CD4-positive, alpha-beta T cell (primary cell): Measurements from ENCODE around the gene NLGN1. TPM values are rescaled to one million over a fixed set of nuclear protein-coding genes. Genes with fewer than 3 reads are reported as not detected.

Experiments
- ATAC-seq: fragments of 200-7000 bp; cut with Tn5 transposase; one replicate; pipeline ENCODE4 v1.10.0; 2022; ENCODE audit warnings: mild to moderate bottlenecking; ENCODE audit not compliant: poor library complexity
- CTCF ChIA-PET: fragments of 350-600 bp; sonication (Branson Sonifier 250); formaldehyde crosslinking; loops from one replicate; lab custom pipeline; 2021; ENCODE audit warnings: antibody characterized with exemption, inconsistent platforms; lab: Charles Lee
- POLR2A ChIA-PET: fragments of 350-600 bp; sonication (Branson Sonifier 250); formaldehyde crosslinking; loops from one replicate; lab custom pipeline; 2021; ENCODE audit warnings: antibody characterized with exemption, inconsistent platforms; lab: Charles Lee
- DNase-seq, 14 experiments: peaks; one replicate each; pipeline ENCODE4 v3.0.0-alpha.2; 2013 to 2020; ENCODE audit warnings: mixed read lengths in 2 of 14
- H3K27ac ChIP-seq, 2 donors: one replicate each; pipeline versions ENCODE4 v1.5.1 to v1.7.0; 2013; ENCODE audit warnings: low read length in 2 of 2, low read depth in 1 of 2, mild to moderate bottlenecking in 1 of 2
- H3K27me3 ChIP-seq, 2 experiments: 1 replicate in 1 of 2; 2 replicates in 1 of 2; pipeline versions ENCODE4 v1.6.1 to v1.7.0; 2013; ENCODE audit warnings: low read length in 2 of 2, control low read depth in 1 of 2, mild to moderate bottlenecking in 1 of 2, moderate library complexity in 1 of 2; ENCODE audit not compliant: insufficient read depth in 2 of 2, control insufficient read depth in 1 of 2
- H3K36me3 ChIP-seq: one replicate; pipeline ENCODE4 v1.6.1; 2013; ENCODE audit warnings: low read length, control low read depth; ENCODE audit not compliant: insufficient read depth
- H3K4me1 ChIP-seq: one replicate; pipeline ENCODE4 v1.6.1; 2013; ENCODE audit warnings: low read length, control low read depth; ENCODE audit not compliant: insufficient read depth
- H3K4me3 ChIP-seq: one replicate; pipeline ENCODE4 v1.5.1; 2013; ENCODE audit warnings: mild to moderate bottlenecking, low read length, moderate library complexity
- H3K9me3 ChIP-seq, 2 experiments: 1 replicate in 1 of 2; 2 replicates in 1 of 2; pipeline versions ENCODE4 v1.6.1 to v1.7.0; 2013; ENCODE audit warnings: low read length in 2 of 2, mild to moderate bottlenecking in 2 of 2, control low read depth in 1 of 2, moderate library complexity in 1 of 2; ENCODE audit not compliant: control insufficient read depth in 1 of 2, insufficient read depth in 1 of 2
- H3K27ac Mint-ChIP-seq: one replicate; pipeline ENCODE4 v1.8.0; 2020; ENCODE audit warnings: mixed read lengths
- H3K27me3 Mint-ChIP-seq: one replicate; pipeline ENCODE4 v1.8.0; 2021; ENCODE audit warnings: mixed read lengths
- H3K36me3 Mint-ChIP-seq: one replicate; pipeline ENCODE4 v1.8.0; 2021; ENCODE audit warnings: low read depth, mixed read lengths
- H3K4me1 Mint-ChIP-seq: one replicate; pipeline ENCODE4 v1.8.0; 2021; ENCODE audit warnings: low read depth, mixed read lengths
- H3K4me3 Mint-ChIP-seq: one replicate; pipeline ENCODE4 v1.8.0; 2020; ENCODE audit warnings: mild to moderate bottlenecking, mixed read lengths
- H3K9me3 Mint-ChIP-seq: one replicate; pipeline ENCODE4 v1.8.0; 2020; ENCODE audit warnings: mixed read lengths
- intact Hi-C, 2 experiments: fragments of 100-400 bp; cut with DNase I in 1 of 2; cut with micrococcal nuclease in 1 of 2; formaldehyde crosslinking; loops; one replicate each; pipeline versions ENCODE4 v1.15.1 to v1.9.0; 2023 to 2025; cut with DNase I, micrococcal nuclease
- total RNA-seq, 174 experiments: library from RNA in 2 of 174; stranded (reverse) in 2 of 174; gene quantifications; one replicate each; pipeline ENCODE4 v1.2.3 and lab custom pipeline; 2021 to 2026
- TF ChIP-seq, protein P1 (sequence below): fragments of 200-600 bp; IDR thresholded peaks from one replicate; pipeline ENCODE4 v1.8.0; 2022; ENCODE audit warnings: antibody characterized with exemption, mild to moderate bottlenecking

Gene NLGN1
- total RNA-seq, 2 experiments from 2014 or later: not detected

GRCh38 chr3:173945170-173945569, 547.6 kb downstream of the NLGN1 start:
- Mint-ChIP-seq H3K36me3 (no peaks in the 10 kb centered on the region), H3K4me3 (no peak overlapping the region), H3K27me3 (no peaks in the 10 kb centered on the region), H3K27ac (no peak overlapping the region), H3K4me1 (no peaks in the 10 kb centered on the region), H3K9me3 (no peaks in the 10 kb centered on the region)
- Histone ChIP-seq H3K4me3 (no peak overlapping the region), H3K4me1 (no peaks in the 10 kb centered on the region), H3K27me3 (no peaks in the 10 kb centered on the region), H3K36me3 (no peaks in the 10 kb centered on the region), H3K27ac (no peak overlapping the region), H3K9me3 (no peaks in the 10 kb centered on the region)
- CTCF ChIA-PET: no interaction called here
- TF ChIP-seq, protein P1, sequence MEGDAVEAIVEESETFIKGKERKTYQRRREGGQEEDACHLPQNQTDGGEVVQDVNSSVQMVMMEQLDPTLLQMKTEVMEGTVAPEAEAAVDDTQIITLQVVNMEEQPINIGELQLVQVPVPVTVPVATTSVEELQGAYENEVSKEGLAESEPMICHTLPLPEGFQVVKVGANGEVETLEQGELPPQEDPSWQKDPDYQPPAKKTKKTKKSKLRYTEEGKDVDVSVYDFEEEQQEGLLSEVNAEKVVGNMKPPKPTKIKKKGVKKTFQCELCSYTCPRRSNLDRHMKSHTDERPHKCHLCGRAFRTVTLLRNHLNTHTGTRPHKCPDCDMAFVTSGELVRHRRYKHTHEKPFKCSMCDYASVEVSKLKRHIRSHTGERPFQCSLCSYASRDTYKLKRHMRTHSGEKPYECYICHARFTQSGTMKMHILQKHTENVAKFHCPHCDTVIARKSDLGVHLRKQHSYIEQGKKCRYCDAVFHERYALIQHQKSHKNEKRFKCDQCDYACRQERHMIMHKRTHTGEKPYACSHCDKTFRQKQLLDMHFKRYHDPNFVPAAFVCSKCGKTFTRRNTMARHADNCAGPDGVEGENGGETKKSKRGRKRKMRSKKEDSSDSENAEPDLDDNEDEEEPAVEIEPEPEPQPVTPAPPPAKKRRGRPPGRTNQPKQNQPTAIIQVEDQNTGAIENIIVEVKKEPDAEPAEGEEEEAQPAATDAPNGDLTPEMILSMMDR: no peak
- DNase-seq (no peak), ATAC-seq (no peak)
- intact Hi-C loops: no loop called here
- POLR2A ChIA-PET: no interaction called here

- ChIA-PET POLR2A (no interaction called here), CTCF (no interaction called here)
- no peak overlapping the region for H3K27ac ChIP-seq
- ATAC-seq (no peak), DNase-seq (no peak)
- Mint-ChIP-seq H3K36me3 (no peaks in the 10 kb centered on the region), H3K4me3 (no peak overlapping the region), H3K9me3 (no peaks in the 10 kb centered on the region), H3K27me3 (no peaks in the 10 kb centered on the region), H3K27ac (no peak overlapping the region), H3K4me1 (no peaks in the 10 kb centered on the region)
- intact Hi-C loops: no loop called here
- no peaks in the 10 kb centered on the region for H3K36me3 ChIP-seq
- H3K9me3 ChIP-seq: peaks cover 0 to 2% of the 10 kb centered on the region in 2 experiments
- TF ChIP-seq, protein P1: no peak
- no peaks in the 10 kb centered on the region for H3K27me3 ChIP-seq
- no peaks in the 10 kb centered on the region for H3K4me1 ChIP-seq
- no peak overlapping the region for H3K4me3 ChIP-seq
These were observed 548.3 kb downstream of the NLGN1 start for GRCh38 chr3:173945806-173946205.

DNA sequence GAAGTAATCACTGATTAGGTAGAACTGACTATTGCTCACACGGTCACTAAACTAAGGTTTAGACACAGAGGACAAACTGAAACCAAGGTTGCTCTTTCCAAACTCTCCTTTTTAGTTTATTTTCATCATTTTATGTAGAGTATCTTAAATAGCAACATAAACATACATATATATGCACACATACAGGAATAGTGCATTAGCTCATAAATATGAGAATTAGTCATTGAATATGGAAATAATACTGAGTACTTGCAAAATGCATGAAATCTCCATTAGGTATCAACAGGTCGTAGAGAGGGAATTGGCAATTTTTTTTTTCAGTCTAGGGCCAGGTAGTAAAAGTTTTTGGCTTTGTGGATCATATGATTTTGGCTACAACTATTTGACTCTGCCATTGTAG, 557.1 kb downstream of the NLGN1 start:
- Mint-ChIP-seq H3K36me3 (no peaks in the 10 kb centered on the region), H3K4me3 (no peak overlapping the region), H3K4me1 (no peaks in the 10 kb centered on the region), H3K27me3 (no peaks in the 10 kb centered on the region), H3K27ac (no peak overlapping the region), H3K9me3 (no peaks in the 10 kb centered on the region)
- Histone ChIP-seq H3K27me3 (no peaks in the 10 kb centered on the region), H3K4me1 (no peaks in the 10 kb centered on the region), H3K36me3 (no peaks in the 10 kb centered on the region), H3K4me3 (no peak overlapping the region), H3K9me3 (peaks cover 0 to 18% of the 10 kb centered on the region in 2 experiments), H3K27ac (no peak overlapping the region)
- TF ChIP-seq, protein P1: no peak
- DNase-seq (no peak), ATAC-seq (no peak)
- CTCF ChIA-PET: no interaction called here
- POLR2A ChIA-PET: no interaction called here
- intact Hi-C loops: no loop called here
